Breast epithelium (tissue), 4 donors: ENCODE results near the gene WIZ. TPM values are rescaled to one million over a fixed set of nuclear protein-coding genes. Genes with fewer than 3 reads are reported as not detected.

Source experiments
- DNase-seq, 2 donors: peaks; one replicate each; pipeline ENCODE4 v3.0.0-alpha.2; 2019; ENCODE audit warnings: low spot score in 2 of 2
- H3K27ac ChIP-seq, 2 donors: fragments of 200-600 bp; sonication (generic) in 1 of 2; one replicate each; pipeline ENCODE4 v1.5.1; 2016 to 2019; ENCODE audit warnings: mild to moderate bottlenecking in 1 of 2
- H3K27me3 ChIP-seq, 2 donors: fragments of 200-600 bp; sonication (generic) in 1 of 2; one replicate each; pipeline versions ENCODE4 v1.5.1 to v1.6.0; 2017 to 2019; ENCODE audit warnings: control low read depth in 1 of 2, mild to moderate bottlenecking in 1 of 2
- H3K36me3 ChIP-seq: fragments of 200-600 bp; one replicate; pipeline ENCODE4 v1.5.1; 2019
- H3K4me1 ChIP-seq, 2 donors: fragments of 200-600 bp; sonication (generic); one replicate each; pipeline ENCODE4 v1.5.1; 2016 to 2019; ENCODE audit warnings: control low read depth in 1 of 2
- H3K4me3 ChIP-seq, 3 donors: fragments of 200-600 bp; sonication (generic); 1 replicate in 2 of 3; 2 replicates in 1 of 3; pipeline ENCODE4 v1.5.1; 2016 to 2019; ENCODE audit warnings: mild to moderate bottlenecking in 3 of 3, moderate library complexity in 2 of 3
- H3K9me3 ChIP-seq, 2 donors: fragments of 200-600 bp; sonication (generic) in 1 of 2; one replicate each; pipeline ENCODE4 v1.5.1; 2016 to 2019; ENCODE audit warnings: control low read depth in 1 of 2
- POLR2A ChIP-seq: fragments of 450-650 bp; IDR thresholded peaks from one replicate; pipeline ENCODE4 v1.6.1; 2016; ENCODE audit warnings: antibody characterized with exemption, mild to moderate bottlenecking, moderate library complexity
- POLR2AphosphoS5 ChIP-seq, 3 donors: sonication (generic); formaldehyde crosslinking; IDR thresholded peaks; one replicate each; pipeline ENCODE4 v1.6.1; 2017; ENCODE audit warnings: antibody characterized with exemption in 3 of 3
- intact Hi-C: fragments of 100-400 bp; cut with DNase I; formaldehyde crosslinking; loops from one replicate; pipeline ENCODE4 v1.15.1; 2023; ENCODE audit warnings: low total_unique reads
- total RNA-seq, 3 donors: library from RNA; depleted of rRNA; stranded (reverse); fragments of >200 nt; gene quantifications; one replicate each; pipeline ENCODE4 v1.1.0, GENCODE V29; 2016
- TF ChIP-seq, protein P1 (sequence below), 3 donors: fragments of 450-650 bp; IDR thresholded peaks; one replicate each; pipeline ENCODE4 v1.5.1; 2016 to 2017; ENCODE audit warnings: antibody characterized with exemption in 3 of 3, mild to moderate bottlenecking in 3 of 3, moderate library complexity in 3 of 3

WIZ gene
- total RNA-seq, 3 donors from 2014 or later: 17.6 to 51.1 (median 34.9) TPM

DNA sequence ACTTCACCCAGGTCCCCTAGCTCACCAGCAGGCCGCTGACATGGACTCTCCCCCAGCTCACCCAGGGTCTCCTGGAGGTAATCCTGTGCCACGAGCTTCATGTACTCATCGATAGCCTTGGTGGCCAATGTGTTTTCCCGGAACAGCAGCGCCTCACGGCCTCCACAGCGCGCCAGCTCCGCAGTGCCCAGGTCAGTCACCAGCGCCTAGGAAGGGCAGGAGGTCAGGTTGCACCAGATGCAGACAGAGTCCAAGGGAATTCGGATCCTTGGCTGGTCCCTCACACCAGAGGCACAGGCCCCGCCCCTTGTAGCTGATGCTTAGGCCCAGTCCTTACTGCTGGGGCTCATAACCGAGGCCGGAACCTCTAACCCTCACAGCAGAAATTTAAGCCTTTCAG lies 6.7 kb upstream of the WIZ start:
- Histone ChIP-seq H3K27ac (no peak overlapping the region), H3K4me3 (peak overlapping the region in 2 of 3 donors; percentile 48 to 62), H3K36me3 (no peaks in the 10 kb centered on the region), H3K4me1 (peaks cover 0 to 3% of the 10 kb centered on the region in 2 donors), H3K27me3 (peaks cover 0 to 43% of the 10 kb centered on the region in 2 donors), H3K9me3 (no peaks in the 10 kb centered on the region)
- intact Hi-C loops: no loop called here
- DNase-seq: no peak
- TF ChIP-seq POLR2AphosphoS5 (IDR thresholded peaks at IDR 0.05): no peak
- no peak for TF ChIP-seq POLR2A
- TF ChIP-seq, protein P1, sequence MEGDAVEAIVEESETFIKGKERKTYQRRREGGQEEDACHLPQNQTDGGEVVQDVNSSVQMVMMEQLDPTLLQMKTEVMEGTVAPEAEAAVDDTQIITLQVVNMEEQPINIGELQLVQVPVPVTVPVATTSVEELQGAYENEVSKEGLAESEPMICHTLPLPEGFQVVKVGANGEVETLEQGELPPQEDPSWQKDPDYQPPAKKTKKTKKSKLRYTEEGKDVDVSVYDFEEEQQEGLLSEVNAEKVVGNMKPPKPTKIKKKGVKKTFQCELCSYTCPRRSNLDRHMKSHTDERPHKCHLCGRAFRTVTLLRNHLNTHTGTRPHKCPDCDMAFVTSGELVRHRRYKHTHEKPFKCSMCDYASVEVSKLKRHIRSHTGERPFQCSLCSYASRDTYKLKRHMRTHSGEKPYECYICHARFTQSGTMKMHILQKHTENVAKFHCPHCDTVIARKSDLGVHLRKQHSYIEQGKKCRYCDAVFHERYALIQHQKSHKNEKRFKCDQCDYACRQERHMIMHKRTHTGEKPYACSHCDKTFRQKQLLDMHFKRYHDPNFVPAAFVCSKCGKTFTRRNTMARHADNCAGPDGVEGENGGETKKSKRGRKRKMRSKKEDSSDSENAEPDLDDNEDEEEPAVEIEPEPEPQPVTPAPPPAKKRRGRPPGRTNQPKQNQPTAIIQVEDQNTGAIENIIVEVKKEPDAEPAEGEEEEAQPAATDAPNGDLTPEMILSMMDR (IDR thresholded peaks at IDR 0.05): no peak

DNA sequence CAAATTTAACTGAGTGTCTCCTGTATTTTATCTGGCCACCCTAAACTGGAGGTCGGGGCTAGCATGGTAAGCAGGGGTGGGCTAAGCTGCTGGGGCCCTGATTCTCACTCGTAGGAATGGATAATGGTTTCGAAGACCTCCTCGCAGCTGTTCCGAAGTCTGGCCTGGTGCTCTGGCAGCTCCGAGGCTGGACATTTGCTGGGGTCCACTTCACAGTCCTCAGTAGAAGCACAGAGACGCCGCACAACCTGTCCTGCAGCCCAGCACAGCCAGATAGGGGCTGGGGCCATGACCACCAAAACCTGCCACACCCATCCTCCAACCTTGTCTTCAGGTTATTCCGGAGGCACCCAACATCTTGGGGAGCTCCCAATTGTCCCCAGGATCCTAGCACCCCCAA lies 6.2 kb upstream of the WIZ start:
- intact Hi-C loops: no loop called here

DNA sequence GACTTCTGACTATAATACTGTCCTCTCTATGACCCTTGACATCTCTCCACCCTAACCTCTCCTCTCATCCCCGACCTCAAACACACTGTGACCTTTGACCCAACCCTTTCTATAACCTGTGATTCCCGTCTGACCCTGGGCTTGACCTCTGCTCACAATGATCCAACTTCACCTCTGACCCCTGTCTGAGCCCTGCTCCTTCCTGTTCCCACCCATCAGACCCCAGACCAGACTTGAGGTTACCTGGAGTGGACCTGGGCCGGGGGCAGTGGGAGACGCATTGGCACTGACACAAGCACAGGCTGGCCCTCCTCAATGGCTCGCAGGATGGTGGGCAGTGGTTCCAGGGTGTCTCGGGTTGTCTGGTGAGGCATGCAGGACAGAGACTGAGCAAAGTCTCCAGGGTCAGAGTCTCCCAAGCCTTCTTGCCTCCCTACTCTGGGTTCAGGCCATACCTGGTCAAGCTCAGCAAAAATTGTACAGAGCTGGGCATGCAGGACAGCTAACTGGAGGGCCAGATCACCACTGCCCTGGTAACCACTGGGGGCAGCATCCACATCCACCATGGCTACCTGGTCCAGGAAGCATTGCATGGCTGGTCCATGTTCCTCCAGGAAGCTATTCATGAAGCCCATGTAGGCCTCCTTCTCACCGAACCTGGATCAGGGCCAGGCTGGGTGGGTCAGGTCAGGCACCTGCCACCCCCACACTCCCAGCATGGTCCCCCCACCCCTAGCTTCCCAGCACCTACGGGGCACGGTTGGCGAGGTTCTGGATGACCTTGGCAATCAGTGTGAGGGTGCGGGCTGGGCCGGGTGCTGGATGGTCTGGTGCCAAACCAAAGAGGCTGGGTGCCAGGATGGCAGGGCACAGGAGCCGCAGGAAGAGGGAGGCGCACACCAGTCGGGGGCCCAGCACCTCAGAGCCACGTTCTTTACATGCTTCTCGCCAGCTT lies 4.4 kb upstream of the WIZ start:
- H3K4me1 ChIP-seq: peaks cover 0 to 3% of the 10 kb centered on the region in 2 donors

More for the DNA sequence above, 6.2 kb upstream of the WIZ start:
- no peaks in the 10 kb centered on the region for H3K36me3 ChIP-seq
- no peak for TF ChIP-seq POLR2A
- TF ChIP-seq, protein P1 (IDR thresholded peaks at IDR 0.05): no peak
- no peak for TF ChIP-seq POLR2AphosphoS5 (IDR thresholded peaks at IDR 0.05)
- H3K4me1 ChIP-seq: peaks cover 0 to 3% of the 10 kb centered on the region in 2 donors
- H3K27me3 ChIP-seq: peaks cover 0 to 43% of the 10 kb centered on the region in 2 donors
- no peak for DNase-seq
- H3K27ac ChIP-seq: no peak overlapping the region
- no peaks in the 10 kb centered on the region for H3K9me3 ChIP-seq
- no peak overlapping the region for H3K4me3 ChIP-seq

DNA sequence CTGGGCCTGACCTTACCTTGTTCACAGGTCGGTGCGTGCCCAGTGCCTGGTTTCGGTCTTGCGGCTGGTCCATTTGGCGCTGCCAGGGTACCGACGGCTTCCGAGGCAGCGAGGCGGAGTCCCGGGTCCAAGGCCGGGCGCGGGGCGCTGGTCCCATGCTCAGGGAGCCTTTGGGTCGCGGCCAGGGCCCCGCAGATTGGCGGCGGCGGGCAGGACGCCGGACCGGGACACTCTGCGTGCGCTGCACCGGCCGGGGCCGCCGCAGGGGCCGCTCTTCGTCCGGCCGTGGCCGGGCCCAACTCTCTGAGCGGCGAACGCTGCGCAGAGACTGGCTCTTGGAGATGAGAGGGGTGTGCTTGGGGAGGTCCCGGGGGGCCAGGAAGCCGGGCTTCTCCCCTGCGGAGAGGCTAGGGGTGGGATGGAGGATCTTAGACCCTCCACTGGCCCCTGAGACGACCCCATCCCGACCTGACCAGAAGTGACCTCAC lies 3.4 kb upstream of the WIZ start:
- no peak for DNase-seq
- H3K4me1 ChIP-seq: peaks cover 0 to 3% of the 10 kb centered on the region in 2 donors
- H3K9me3 ChIP-seq: no peaks in the 10 kb centered on the region

More for the DNA sequence above, 4.4 kb upstream of the WIZ start:
- intact Hi-C loops: no loop called here
- DNase-seq: no peak
- Histone ChIP-seq H3K36me3 (no peaks in the 10 kb centered on the region), H3K9me3 (no peaks in the 10 kb centered on the region), H3K4me3 (no peak overlapping the region), H3K27ac (no peak overlapping the region), H3K27me3 (peaks cover 0 to 43% of the 10 kb centered on the region in 2 donors)
- no peak for TF ChIP-seq POLR2AphosphoS5 (IDR thresholded peaks at IDR 0.05)
- no peak for TF ChIP-seq POLR2A
- TF ChIP-seq, protein P1 (IDR thresholded peaks at IDR 0.05): no peak

More for the DNA sequence above, 3.4 kb upstream of the WIZ start:
- Histone ChIP-seq H3K36me3 (no peaks in the 10 kb centered on the region), H3K4me3 (peak overlapping the region; percentile 45 to 75 (median 54)), H3K27me3 (peaks cover 0 to 41% of the 10 kb centered on the region in 2 donors), H3K27ac (peak overlapping the region; percentile 8 to 61)
- TF ChIP-seq, protein P1 (IDR thresholded peaks at IDR 0.05): peak in 1 of 3 donors; percentile 15
- TF ChIP-seq POLR2AphosphoS5 (IDR thresholded peaks at IDR 0.05): no peak
- intact Hi-C loops: no loop called here
